GM19328 (cell line): ENCODE measurements around the gene QRICH2.
"Not testable (repeated sequence)": the region's sequence is repeated elsewhere in the genome, so short reads cannot be mapped to it uniquely, and the experiment has no call there.

Source experiments
- ATAC-seq: cut with Tn5 transposase; IDR thresholded peaks from one replicate; pipeline ENCODE4 v1.9.1; 2021; ENCODE audit warnings: mild to moderate bottlenecking, moderate library complexity; ENCODE audit not compliant: unreplicated experiment

QRICH2 gene

DNA sequence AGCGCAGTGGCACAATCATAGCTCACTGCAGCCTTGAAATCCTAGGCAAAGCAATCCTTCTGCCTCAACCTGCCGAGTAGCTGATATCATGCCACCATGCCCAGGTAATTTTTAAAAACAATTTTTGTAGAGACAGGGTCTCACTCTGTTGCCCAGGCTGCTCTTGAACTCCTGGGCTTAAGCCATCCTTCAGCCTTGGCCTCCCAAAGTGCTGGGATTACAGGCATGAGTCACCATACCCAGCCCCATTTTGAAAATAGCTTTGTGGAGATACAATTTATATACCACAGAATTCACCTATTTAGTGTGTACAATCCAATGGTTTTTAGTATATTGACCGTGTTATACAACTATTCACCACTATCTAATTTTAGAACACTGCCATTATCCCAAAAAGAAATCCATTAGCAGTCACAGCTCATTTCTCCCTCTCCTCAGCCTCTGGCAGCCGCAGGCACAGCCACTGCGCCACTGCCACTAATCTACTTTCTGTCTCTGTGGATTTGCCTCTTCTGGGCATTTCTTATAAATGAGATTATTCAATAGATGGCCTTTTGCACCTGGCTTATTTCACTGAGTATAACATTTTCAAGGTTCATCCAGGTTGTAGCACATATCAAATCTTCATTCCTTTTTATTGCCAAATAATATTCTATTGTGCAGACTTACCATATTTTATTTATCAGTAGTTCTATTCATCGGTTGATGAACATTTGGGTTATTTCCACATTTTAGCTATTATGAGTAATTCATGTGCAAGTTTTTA is 74.3 kb downstream of the QRICH2 start:
- no peak for ATAC-seq

DNA sequence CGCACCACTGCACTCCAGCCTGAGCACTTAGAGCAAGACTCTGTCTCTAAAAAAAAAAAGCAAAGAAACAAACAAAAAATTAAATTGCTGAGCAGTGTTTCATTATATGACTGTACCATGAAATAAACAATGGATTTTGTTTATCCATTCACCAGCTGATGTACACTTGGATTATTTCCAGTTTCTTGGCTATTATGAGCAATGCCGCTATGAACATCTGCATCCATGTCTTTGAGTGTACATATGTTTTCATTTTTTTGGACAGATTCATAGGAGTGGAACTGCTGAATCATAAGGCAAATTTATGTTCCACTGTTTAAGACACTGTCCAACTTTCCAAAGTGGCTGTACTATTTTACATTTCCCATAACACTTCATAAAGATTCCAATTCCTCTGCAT is 75.7 kb downstream of the QRICH2 start:
- ATAC-seq, result no peak

DNA sequence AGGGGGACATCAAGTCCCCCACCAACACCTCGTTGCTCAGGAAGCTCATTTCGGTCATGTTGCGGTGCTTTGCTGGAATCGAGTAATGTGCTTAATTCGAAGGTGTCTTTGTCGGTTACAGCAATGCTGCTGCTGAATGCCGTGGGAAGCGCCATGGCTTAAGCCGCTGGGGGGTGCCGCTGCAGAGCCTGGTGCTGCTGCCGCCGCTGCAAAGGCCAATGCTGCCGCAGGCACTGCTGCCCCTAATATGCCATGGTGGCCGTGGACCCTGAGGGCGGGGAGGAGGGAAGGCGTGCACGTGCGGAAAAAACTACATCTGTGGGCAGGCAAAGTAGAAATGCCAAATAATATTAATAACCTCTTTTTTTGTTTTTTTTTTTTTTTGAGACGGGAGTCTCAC is 81.3 kb downstream of the QRICH2 start:
- not testable (repeated sequence) for ATAC-seq

DNA sequence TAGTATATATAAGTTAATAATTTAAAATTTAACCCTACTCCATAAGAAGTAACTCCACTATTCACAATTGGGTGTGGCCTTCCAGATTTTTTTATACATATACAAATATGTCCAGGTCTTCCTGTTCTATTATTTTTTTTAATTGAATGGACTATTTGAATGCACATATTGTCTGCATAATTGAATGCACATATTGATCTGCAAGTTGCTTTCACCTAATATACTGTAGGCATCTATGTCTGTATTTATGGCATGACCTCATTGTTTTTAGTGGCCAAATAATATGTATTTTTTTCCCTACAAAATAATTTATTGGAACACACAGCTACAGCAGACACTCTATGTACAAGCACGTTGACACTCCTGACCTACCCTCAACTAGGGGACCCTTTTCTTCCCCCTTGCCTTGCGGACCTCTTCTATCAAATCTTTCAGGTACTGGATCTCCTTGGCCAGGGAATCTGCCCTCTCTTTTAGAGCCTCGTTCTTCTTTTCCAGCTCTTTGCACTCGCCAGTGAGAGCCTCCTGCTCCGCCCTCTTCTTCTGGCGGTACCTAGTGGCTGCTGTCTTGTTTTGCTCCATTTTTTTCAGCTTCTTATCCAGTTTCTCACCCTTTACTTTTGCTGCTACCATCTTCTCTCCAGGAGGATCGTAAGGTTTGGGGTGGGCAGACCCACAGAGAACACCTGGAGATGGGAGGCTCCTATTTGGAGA is 82.5 kb downstream of the QRICH2 start:
- ATAC-seq, result not testable (repeated sequence)
